Endothelial cell of umbilical vein (primary cell): ENCODE data around the gene PLEKHB1. TPM values are rescaled to one million over a fixed set of nuclear protein-coding genes. Genes with fewer than 3 reads are reported as not detected.

ENCODE experiments used
- BruUV-seq: library from RNA; stranded (reverse); fragments of 400-500 nt; replicated peaks from 2 replicates; lab custom pipeline; 2021; lab: Mats Ljungman, UMichigan
- CTCF ChIA-PET: fragments of 300-600, 350-600 bp; sonication (Branson Sonifier 250); formaldehyde crosslinking; loops from one replicate; lab custom pipeline; 2021; ENCODE audit warnings: antibody characterized with exemption, inconsistent platforms; lab: Charles Lee
- POLR2A ChIA-PET: fragments of 300-600, 350-600 bp; sonication (Branson Sonifier 250); formaldehyde crosslinking; loops from one replicate; lab custom pipeline; 2021; ENCODE audit warnings: antibody characterized with exemption, inconsistent platforms; lab: Charles Lee
- DNase-seq: peaks from one replicate; pipeline ENCODE4 v3.0.0-alpha.2; 2011; ENCODE audit warnings: low read depth, low spot score
- FAIRE-seq: peaks from 2 replicates; lab custom pipeline; 2011; peaks lifted over from hg19 to GRCh38; lab: Jason Lieb, UNC
- H2AFZ ChIP-seq: 2 replicates; pipeline ENCODE4 v1.6.0; 2012; ENCODE audit warnings: low read depth, low read length, control low read depth, inconsistent platforms
- H3K27ac ChIP-seq: 2 replicates; pipeline ENCODE4 v1.5.1; 2011; ENCODE audit warnings: low read depth, mild to moderate bottlenecking, control low read depth, low read length, moderate library complexity; ENCODE audit not compliant: insufficient read depth
- H3K27me3 ChIP-seq, 2 experiments: 2 replicates each; pipeline versions ENCODE4 v1.6.0 to v1.6.1; 2011; ENCODE audit warnings: low read length in 2 of 2, mixed read lengths in 1 of 2; ENCODE audit not compliant: control insufficient read depth in 2 of 2, insufficient read depth in 2 of 2
- H3K36me3 ChIP-seq, 2 experiments: 2 replicates in 1 of 2; 3 replicates in 1 of 2; pipeline ENCODE4 v1.5.1; 2011; ENCODE audit warnings: low read length in 2 of 2, mild to moderate bottlenecking in 1 of 2, moderate library complexity in 1 of 2; ENCODE audit not compliant: control insufficient read depth in 2 of 2, insufficient read depth in 2 of 2; ENCODE audit errors: extremely low read depth in 1 of 2
- H3K4me1 ChIP-seq: 3 replicates; pipeline ENCODE4 v1.5.1; 2011; ENCODE audit warnings: mild to moderate bottlenecking, low read length; ENCODE audit not compliant: control insufficient read depth, insufficient read depth; ENCODE audit errors: extremely low read depth
- H3K4me2 ChIP-seq: 2 replicates; pipeline ENCODE4 v1.6.1; 2011; ENCODE audit warnings: low read length, control low read depth, mixed read lengths; ENCODE audit not compliant: insufficient read depth
- H3K4me3 ChIP-seq, 3 experiments: fragments of 200-600 bp in 1 of 3; sonication (generic), shearing (Covaris generic) in 1 of 3; replicated peaks in 1 of 3; 2 replicates each; pipeline ENCODE4 v1.5.1; 2011 to 2016; ENCODE audit warnings: control low read depth in 3 of 3, low read length in 3 of 3, mild to moderate bottlenecking in 2 of 3, inconsistent platforms in 1 of 3, low read depth in 1 of 3, moderate library complexity in 1 of 3; ENCODE audit not compliant: insufficient read depth in 1 of 3
- H3K79me2 ChIP-seq: 2 replicates; pipeline ENCODE4 v1.6.0; 2012; ENCODE audit warnings: low read length, inconsistent platforms; ENCODE audit not compliant: control insufficient read depth, insufficient read depth
- H3K9ac ChIP-seq: replicated peaks from 2 replicates; pipeline ENCODE3; 2011; ENCODE audit warnings: low read length, control low read depth; ENCODE audit not compliant: insufficient read depth; ENCODE audit errors: extremely low read depth
- H3K9me1 ChIP-seq: replicated peaks from 3 replicates; pipeline ENCODE4 v1.6.0; 2011; ENCODE audit warnings: mild to moderate bottlenecking, low read length; ENCODE audit not compliant: control insufficient read depth, insufficient read depth; ENCODE audit errors: extremely low read depth
- H3K9me3 ChIP-seq: replicated peaks from 2 replicates; pipeline ENCODE4 v1.5.1; 2012; ENCODE audit warnings: low read length, inconsistent platforms; ENCODE audit not compliant: control insufficient read depth, insufficient read depth
- H4K20me1 ChIP-seq: replicated peaks from 2 replicates; pipeline ENCODE3; 2011; ENCODE audit warnings: mild to moderate bottlenecking, low read length; ENCODE audit not compliant: control insufficient read depth, insufficient read depth; ENCODE audit errors: extremely low read depth
- EZH2 ChIP-seq: IDR thresholded peaks from 2 replicates; pipeline ENCODE4 v1.6.1; 2012; ENCODE audit warnings: borderline replicate concordance, low read depth, mild to moderate bottlenecking, moderate library complexity, low read length, inconsistent platforms; ENCODE audit not compliant: severe bottlenecking
- FOS ChIP-seq: IDR thresholded peaks from 2 replicates; pipeline ENCODE4 v1.6.1; 2011; ENCODE audit warnings: mild to moderate bottlenecking, low read length, moderate library complexity, borderline replicate concordance; ENCODE audit not compliant: insufficient read depth
- GATA2 ChIP-seq: IDR thresholded peaks from 2 replicates; pipeline ENCODE4 v1.7.0; 2011; ENCODE audit warnings: low read depth, mild to moderate bottlenecking, moderate library complexity, mixed read lengths, low read length; ENCODE audit not compliant: insufficient read length, insufficient read depth
- JUN ChIP-seq: IDR thresholded peaks from 2 replicates; pipeline ENCODE4 v1.6.1; 2011; ENCODE audit warnings: borderline replicate concordance, low read depth; ENCODE audit not compliant: insufficient read length, insufficient read depth
- MYC ChIP-seq: IDR thresholded peaks from one replicate; pipeline ENCODE4 v1.6.1; 2011; ENCODE audit warnings: mild to moderate bottlenecking, low read depth, low read length
- POLR2A ChIP-seq: IDR thresholded peaks from 2 replicates; pipeline ENCODE4 v1.6.1; 2012; ENCODE audit warnings: low read depth, mild to moderate bottlenecking, control low read depth, low read length
- POLR2AphosphoS5 ChIP-seq: IDR thresholded peaks from 2 replicates; pipeline ENCODE4 v1.6.1; 2012; ENCODE audit warnings: low read depth, mild to moderate bottlenecking, control low read depth, low read length, moderate library complexity; ENCODE audit not compliant: insufficient read depth
- dilution Hi-C: fragments of 300-500 bp; cut with MboI; formaldehyde crosslinking; loops from one replicate; pipeline ENCODE4 v1.15.0; 2019; ENCODE audit warnings: low sequenced_read_pairs; ENCODE audit not compliant: extremely low pct_ligation_motif_present
- intact Hi-C: fragments of 100-400 bp; cut with micrococcal nuclease; formaldehyde crosslinking; loops from one replicate; pipeline ENCODE4 v1.10.0; 2022
- polyA plus RNA-seq, 4 experiments: library from polyadenylated mRNA; depleted of rRNA in 3 of 4; stranded (reverse) in 3 of 4; unstranded in 1 of 4; fragments of >200 nt; gene quantifications; 2 replicates each; pipeline versions ENCODE4 v1.2.1 to v1.2.3, GENCODE V29; 2011 to 2012; ENCODE audit warnings: missing spikeins in 1 of 4
- total RNA-seq: library from RNA; stranded (reverse); gene quantifications from 2 replicates; pipeline ENCODE4 v1.2.3, GENCODE V29; 2021
- TF ChIP-seq, protein P1 (sequence below): IDR thresholded peaks from 2 replicates; pipeline ENCODE4 v1.6.1; 2011; ENCODE audit not compliant: insufficient read depth, insufficient read length
- TF ChIP-seq, protein P2 (sequence below), 2 donors: IDR thresholded peaks; 1 replicate in 1 of 2; 2 replicates in 1 of 2; pipeline ENCODE4 v1.5.1; 2011; ENCODE audit warnings: low read length in 2 of 2, mild to moderate bottlenecking in 2 of 2, moderate library complexity in 2 of 2, control low read depth in 1 of 2, inconsistent platforms in 1 of 2, low read depth in 1 of 2; ENCODE audit not compliant: insufficient read depth in 1 of 2; ENCODE audit errors: extremely low read depth in 1 of 2

The PLEKHB1 gene
- total and polyA plus RNA-seq, 2 donors (not counting 3 experiments of a cell fraction or from before 2014, with no cell fraction given), result 0.75 to 0.99 TPM

DNA sequence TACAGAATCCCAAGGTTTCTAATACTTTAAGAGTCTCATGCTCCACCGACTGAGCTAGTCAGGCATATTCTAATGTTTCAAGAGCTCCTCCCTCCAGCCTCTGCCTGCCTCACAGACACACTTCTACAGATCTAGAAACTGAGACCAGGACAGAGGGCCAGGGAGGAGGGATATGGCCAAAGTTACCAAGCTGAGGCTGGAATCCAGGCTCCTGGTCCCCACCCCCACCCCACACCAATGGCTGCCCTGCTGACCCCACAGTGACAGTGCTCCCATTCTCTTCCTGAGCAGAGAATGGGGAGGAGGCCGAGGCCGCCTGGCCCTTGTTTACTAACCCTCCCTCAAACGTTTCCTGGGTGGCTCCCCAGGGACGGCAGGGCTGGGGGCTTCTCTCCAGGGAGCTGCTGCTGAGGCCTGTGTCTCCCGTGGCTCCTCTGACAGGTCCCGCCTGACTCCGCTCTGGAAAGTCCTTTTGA is 2.2 kb downstream of the PLEKHB1 start:
- no peak for FAIRE-seq
- ChIA-PET CTCF (interaction anchor here (1.0 to 3.3 kb wide), 5 partner anchors 12 to 170 kb away, joined by 3 to 21 read pairs (median 5); no protein-coding TSS in a partner anchor), POLR2A (no interaction called here)
- no peak for DNase-seq
- no peak overlapping the region for H2AFZ ChIP-seq
- H3K9me1 ChIP-seq, result no peaks in the 10 kb centered on the region
- no peaks in the 10 kb centered on the region for H3K9me3 ChIP-seq
- TF ChIP-seq, protein P1, sequence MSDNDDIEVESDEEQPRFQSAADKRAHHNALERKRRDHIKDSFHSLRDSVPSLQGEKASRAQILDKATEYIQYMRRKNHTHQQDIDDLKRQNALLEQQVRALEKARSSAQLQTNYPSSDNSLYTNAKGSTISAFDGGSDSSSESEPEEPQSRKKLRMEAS, result no peak
- TF ChIP-seq FOS (no peak), GATA2 (no peak), JUN (no peak), MYC (no peak), EZH2 (no peak), POLR2AphosphoS5 (no peak), POLR2A (no peak)
- TF ChIP-seq, protein P2, sequence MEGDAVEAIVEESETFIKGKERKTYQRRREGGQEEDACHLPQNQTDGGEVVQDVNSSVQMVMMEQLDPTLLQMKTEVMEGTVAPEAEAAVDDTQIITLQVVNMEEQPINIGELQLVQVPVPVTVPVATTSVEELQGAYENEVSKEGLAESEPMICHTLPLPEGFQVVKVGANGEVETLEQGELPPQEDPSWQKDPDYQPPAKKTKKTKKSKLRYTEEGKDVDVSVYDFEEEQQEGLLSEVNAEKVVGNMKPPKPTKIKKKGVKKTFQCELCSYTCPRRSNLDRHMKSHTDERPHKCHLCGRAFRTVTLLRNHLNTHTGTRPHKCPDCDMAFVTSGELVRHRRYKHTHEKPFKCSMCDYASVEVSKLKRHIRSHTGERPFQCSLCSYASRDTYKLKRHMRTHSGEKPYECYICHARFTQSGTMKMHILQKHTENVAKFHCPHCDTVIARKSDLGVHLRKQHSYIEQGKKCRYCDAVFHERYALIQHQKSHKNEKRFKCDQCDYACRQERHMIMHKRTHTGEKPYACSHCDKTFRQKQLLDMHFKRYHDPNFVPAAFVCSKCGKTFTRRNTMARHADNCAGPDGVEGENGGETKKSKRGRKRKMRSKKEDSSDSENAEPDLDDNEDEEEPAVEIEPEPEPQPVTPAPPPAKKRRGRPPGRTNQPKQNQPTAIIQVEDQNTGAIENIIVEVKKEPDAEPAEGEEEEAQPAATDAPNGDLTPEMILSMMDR (IDR thresholded peaks at IDR 0.05; ENCODE audit: extremely low read depth in 1 of 2, insufficient read depth in 1 of 2, low read depth in 1 of 2, low read length in 2 of 2), result no peak
- H3K4me1 ChIP-seq, result no peaks in the 10 kb centered on the region
- H3K27ac ChIP-seq, result no peak overlapping the region
- no peaks in the 10 kb centered on the region for H3K79me2 ChIP-seq
- H3K9ac ChIP-seq, result no peak overlapping the region
- H3K4me3 ChIP-seq, result no peak overlapping the region
- H3K36me3 ChIP-seq, result no peaks in the 10 kb centered on the region
- peaks cover 11 to 23% of the 10 kb centered on the region in 2 experiments for H3K27me3 ChIP-seq
- H4K20me1 ChIP-seq, result no peaks in the 10 kb centered on the region
- no peak overlapping the region for H3K4me2 ChIP-seq
- no TSS peak for BruUV-seq
- intact Hi-C loops (no loop called here), dilution Hi-C loops (no loop called here)
